Chondrocyte (in vitro differentiated cells): ENCODE data around the gene FRMPD4. TPM values are rescaled to one million over a fixed set of nuclear protein-coding genes. Genes with fewer than 3 reads are reported as not detected.

Experiments
- DNase-seq: peaks from one replicate; pipeline ENCODE4 v3.0.0; 2021; ENCODE audit warnings: mixed read lengths, low spot score
- H3K27ac Mint-ChIP-seq: one replicate; pipeline ENCODE4 v1.8.0; 2021; ENCODE audit warnings: mild to moderate bottlenecking, moderate library complexity, mixed read lengths; ENCODE audit not compliant: unreplicated experiment
- H3K27me3 Mint-ChIP-seq: 2 replicates; pipeline ENCODE4 v1.8.0; 2021; ENCODE audit warnings: low read depth, mixed read lengths
- H3K36me3 Mint-ChIP-seq: 2 replicates; pipeline ENCODE4 v1.8.0; 2021; ENCODE audit warnings: low read depth, mixed read lengths
- H3K4me1 Mint-ChIP-seq: 2 replicates; pipeline ENCODE4 v1.8.0; 2021; ENCODE audit warnings: low read depth, mild to moderate bottlenecking, mixed read lengths
- H3K4me3 Mint-ChIP-seq: one replicate; pipeline ENCODE4 v1.8.0; 2021; ENCODE audit warnings: mild to moderate bottlenecking, moderate library complexity, mixed read lengths; ENCODE audit not compliant: unreplicated experiment
- H3K9me3 Mint-ChIP-seq: 2 replicates; pipeline ENCODE4 v1.8.0; 2021; ENCODE audit warnings: low read depth, mixed read lengths
- CTCF ChIP-seq: fragments of 200-600 bp; sonication (generic); IDR thresholded peaks from 2 replicates; pipeline ENCODE4 v1.5.0; 2021; ENCODE audit warnings: antibody characterized with exemption, mild to moderate bottlenecking, moderate library complexity
- total RNA-seq: library from RNA; stranded (reverse); gene quantifications from 3 replicates; pipeline ENCODE4 v1.2.1, GENCODE V29; 2021

The FRMPD4 gene
- total RNA-seq, 1 donor from 2014 or later: 0.10 TPM

- Mint-ChIP-seq H3K9me3 (peaks cover 15% of the 10 kb centered on the region), H3K27ac (no peak overlapping the region), H3K36me3 (no peaks in the 10 kb centered on the region), H3K4me3 (no peak overlapping the region), H3K4me1 (no peaks in the 10 kb centered on the region), H3K27me3 (peaks cover under 1% of the 10 kb centered on the region)
- no peak for DNase-seq
- peak; percentile 32 for TF ChIP-seq CTCF
Measured at GRCh38 chrX:12319003-12319519, 180.8 kb downstream of the FRMPD4 start.

- no peak for TF ChIP-seq CTCF
Measured at GRCh38 chrX:12319992-12320391, 181.7 kb downstream of the FRMPD4 start.

GRCh38 chrX:12322031-12322430, 183.8 kb downstream of the FRMPD4 start:
- H3K27ac Mint-ChIP-seq: no peak overlapping the region
- no peak for TF ChIP-seq CTCF
- no peak overlapping the region for H3K4me3 Mint-ChIP-seq
- no peaks in the 10 kb centered on the region for H3K27me3 Mint-ChIP-seq
- H3K36me3 Mint-ChIP-seq: no peaks in the 10 kb centered on the region
- H3K9me3 Mint-ChIP-seq: peaks cover 17% of the 10 kb centered on the region
- DNase-seq: no peak
- no peaks in the 10 kb centered on the region for H3K4me1 Mint-ChIP-seq

More at GRCh38 chrX:12319992-12320391, 181.7 kb downstream of the FRMPD4 start:
- Mint-ChIP-seq H3K9me3 (peaks cover 15% of the 10 kb centered on the region), H3K27ac (no peak overlapping the region), H3K27me3 (no peaks in the 10 kb centered on the region), H3K4me3 (no peak overlapping the region), H3K36me3 (no peaks in the 10 kb centered on the region), H3K4me1 (no peaks in the 10 kb centered on the region)
- no peak for DNase-seq

- no peak overlapping the region for H3K4me3 Mint-ChIP-seq
- H3K27me3 Mint-ChIP-seq: no peaks in the 10 kb centered on the region
- peaks cover 23% of the 10 kb centered on the region for H3K9me3 Mint-ChIP-seq
- H3K4me1 Mint-ChIP-seq: no peaks in the 10 kb centered on the region
- no peak for TF ChIP-seq CTCF
- no peak overlapping the region for H3K27ac Mint-ChIP-seq
- DNase-seq: no peak
- H3K36me3 Mint-ChIP-seq: no peaks in the 10 kb centered on the region
Measured at GRCh38 chrX:12325171-12325570, 186.9 kb downstream of the FRMPD4 start.

GRCh38 chrX:12327836-12328235, 189.6 kb downstream of the FRMPD4 start:
- no peak overlapping the region for H3K27ac Mint-ChIP-seq
- no peak for DNase-seq
- no peaks in the 10 kb centered on the region for H3K4me1 Mint-ChIP-seq
- no peak overlapping the region for H3K4me3 Mint-ChIP-seq
- H3K36me3 Mint-ChIP-seq: no peaks in the 10 kb centered on the region
- TF ChIP-seq CTCF: no peak
- H3K27me3 Mint-ChIP-seq: no peaks in the 10 kb centered on the region
- peaks cover 13% of the 10 kb centered on the region for H3K9me3 Mint-ChIP-seq
